Measurements from ENCODE around the gene EXPH5.
A peak's percentile ranks its signal among the peaks of the same experiment; 100 is the strongest.

Gene EXPH5

DNA sequence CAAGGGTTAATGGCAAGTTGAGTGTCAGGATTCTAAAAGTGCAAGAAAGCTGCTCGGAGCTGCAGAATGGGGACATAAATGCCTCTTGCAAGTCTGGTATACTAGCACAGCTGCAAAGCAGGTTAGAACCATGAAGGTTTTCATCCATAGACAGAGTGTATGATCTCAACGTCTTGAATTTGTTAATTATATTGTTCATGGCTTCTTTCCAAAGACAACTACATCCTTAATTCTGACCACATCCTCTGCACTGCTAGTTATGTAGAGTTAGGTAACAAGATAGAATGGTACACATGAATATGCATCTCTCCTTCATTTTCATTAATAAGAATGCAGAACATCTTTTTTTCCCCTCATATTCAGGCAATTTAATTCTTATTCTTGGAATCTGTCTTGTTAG lies 34.2 kb downstream of the EXPH5 start:
- DNase-seq, result peak; percentile 83

- DNase-seq, result no peak
Measured at GRCh38 chr11:108558222-108558621, 35.3 kb downstream of the EXPH5 start.

DNA sequence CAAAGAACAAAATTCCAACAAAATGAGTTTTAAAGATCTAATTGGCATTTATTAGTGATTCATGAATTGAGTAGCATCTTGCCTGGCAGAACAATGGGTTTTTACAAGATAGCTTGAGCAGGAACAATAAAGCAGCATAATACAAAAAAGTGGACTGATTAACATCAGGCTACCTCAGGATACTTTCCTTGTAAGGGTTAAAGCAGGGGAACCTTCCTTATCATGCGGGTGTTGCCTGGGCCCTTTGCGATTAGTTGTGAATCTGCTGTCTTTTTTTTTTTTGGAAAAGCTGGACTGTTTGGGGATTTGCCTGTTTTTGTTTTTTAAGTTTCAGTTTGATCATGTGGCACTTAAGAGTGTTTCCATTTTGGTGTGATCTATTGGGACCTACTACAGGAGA lies 37.5 kb downstream of the EXPH5 start:
- DNase-seq, result no peak

DNA sequence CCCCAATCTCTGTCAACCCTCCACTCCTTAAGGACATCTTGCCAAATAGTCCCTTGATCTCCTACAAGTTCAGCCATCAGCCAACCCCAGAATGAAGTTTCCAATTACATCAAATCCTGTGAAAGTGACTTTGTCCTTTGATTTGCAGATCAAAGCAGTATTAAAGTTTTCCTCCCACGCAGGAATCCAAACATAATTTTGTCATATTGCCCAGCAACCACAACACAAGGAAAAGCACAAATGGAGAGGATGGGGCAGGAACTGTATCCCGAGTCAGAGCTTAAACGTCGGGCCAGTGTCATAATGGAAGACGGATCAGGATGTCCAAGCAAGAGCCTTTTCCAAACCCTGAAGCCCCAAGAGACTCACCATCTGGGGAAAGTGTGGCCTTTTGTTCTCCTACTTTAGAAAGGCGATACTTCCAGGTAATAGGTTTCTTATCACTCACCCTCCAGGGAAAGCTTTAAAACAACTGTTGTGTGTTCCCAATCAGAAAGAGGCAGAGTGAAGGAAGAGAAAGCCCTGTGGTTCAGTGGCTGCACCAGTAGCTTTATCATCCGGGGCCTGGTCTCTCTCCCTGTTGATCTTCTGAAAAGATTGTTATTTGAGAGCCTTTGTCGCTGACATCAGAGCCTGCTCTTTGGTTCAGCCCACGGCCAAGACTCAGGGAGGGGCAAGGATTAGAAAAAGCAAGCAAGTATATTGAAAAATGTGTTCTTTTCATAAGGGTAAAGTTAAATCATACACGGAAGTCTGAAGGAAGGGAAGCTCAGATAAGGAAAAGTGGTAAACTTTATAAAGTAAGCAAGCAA lies 41.7 kb downstream of the EXPH5 start:
- no peak for DNase-seq

- DNase-seq, result no peak
Measured at GRCh38 chr11:108549319-108549885, 44.2 kb downstream of the EXPH5 start.

GRCh38 chr11:108545909-108546501 lies 47.6 kb downstream of the EXPH5 start:
- no peak for DNase-seq

GRCh38 chr11:108543316-108543964 lies 50.1 kb downstream of the EXPH5 start:
- no peak for DNase-seq

- DNase-seq, result no peak
Measured at GRCh38 chr11:108541531-108541930, 52.0 kb downstream of the EXPH5 start.

- DNase-seq, result no peak
Measured at GRCh38 chr11:108538502-108538901, 55.1 kb downstream of the EXPH5 start.

DNA sequence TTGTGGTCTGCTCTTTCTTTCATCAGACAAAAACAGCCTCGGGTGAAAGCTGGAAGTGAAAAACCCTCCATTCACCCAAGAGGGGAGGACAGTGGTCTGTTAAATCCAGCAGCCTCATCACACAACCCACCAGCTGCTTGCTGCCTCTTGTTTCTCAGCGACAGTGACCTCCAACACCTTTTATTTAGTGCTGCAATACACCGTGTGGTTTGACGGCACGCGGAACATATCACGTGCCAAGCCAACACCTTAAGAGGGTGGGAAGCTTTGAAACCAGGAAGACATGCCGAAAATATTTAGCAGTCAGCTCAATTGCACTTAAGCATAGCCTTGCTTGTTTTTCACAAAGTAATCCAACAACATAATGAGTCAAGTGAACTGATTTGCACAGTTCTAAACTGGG lies 55.5 kb downstream of the EXPH5 start:
- no peak for DNase-seq

DNA sequence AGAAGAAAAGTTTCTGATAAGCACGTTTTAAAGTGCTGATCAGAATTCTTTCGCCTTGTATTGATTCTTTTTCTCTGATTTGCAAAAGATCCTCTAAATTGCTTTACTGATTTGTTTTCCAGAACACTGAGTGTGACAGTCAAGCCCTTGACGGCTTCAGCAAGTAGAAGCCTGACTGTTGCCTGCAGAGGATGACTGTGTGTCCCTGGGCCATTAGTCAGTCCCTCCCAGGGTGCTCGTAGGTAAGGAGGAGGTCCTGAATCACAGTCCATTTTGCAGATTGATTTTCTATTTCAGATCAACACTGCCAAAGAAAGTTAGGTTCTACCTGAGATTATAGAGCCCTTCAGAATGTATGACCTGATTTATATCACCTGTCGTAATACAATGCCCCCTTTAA lies 56.8 kb downstream of the EXPH5 start:
- no peak for DNase-seq

DNA sequence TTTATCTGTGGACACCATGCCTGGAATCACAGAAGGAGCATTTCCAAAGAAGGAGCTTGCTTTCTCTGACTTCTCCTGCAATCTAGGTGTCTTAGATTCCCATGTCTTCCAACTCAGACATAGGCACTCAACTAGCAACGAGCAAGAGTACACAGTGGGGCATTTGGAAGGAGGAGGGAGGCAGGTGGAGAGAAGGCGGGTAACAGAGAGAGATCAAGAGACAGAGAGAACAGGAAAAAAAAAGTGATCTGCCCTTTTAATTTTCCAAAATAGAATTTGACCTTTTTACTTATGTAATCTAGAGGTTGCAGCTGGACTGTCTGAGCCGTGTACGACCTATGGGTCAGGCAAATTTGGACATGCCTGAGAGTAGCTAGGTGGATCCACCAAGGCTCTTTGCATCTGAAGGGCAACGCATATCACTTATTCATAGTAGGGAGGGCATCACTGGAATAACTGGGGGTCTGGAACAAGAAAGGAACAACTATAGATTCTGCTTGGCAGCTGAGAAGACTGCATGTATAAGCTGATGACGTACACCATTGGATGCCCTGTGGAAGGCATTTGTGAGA lies 58.1 kb downstream of the EXPH5 start:
- DNase-seq, result no peak

GRCh38 chr11:108534274-108534882 lies 59.2 kb downstream of the EXPH5 start:
- no peak for DNase-seq

- no peak for DNase-seq
Measured at GRCh38 chr11:108530426-108530825, 63.1 kb downstream of the EXPH5 start.

DNA sequence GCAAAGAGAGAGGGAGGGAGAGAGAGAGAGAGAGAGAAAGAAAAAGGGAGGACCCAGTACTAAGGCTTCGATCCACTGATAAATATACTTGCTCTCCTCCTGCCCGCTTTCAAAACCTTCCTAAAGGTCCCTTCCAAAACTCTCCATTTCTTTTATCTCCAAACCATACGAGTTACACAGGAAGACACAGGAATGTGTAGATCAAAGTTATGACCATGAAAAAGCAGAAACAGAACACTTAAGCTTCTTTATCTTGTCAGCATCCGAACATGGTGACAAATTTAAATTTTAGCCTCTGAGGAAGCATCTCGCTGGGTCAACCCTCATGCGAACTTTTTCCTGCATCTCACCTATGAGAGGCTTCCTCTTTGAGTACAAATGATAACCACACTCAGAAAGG lies 66.2 kb downstream of the EXPH5 start:
- DNase-seq, result no peak

DNA sequence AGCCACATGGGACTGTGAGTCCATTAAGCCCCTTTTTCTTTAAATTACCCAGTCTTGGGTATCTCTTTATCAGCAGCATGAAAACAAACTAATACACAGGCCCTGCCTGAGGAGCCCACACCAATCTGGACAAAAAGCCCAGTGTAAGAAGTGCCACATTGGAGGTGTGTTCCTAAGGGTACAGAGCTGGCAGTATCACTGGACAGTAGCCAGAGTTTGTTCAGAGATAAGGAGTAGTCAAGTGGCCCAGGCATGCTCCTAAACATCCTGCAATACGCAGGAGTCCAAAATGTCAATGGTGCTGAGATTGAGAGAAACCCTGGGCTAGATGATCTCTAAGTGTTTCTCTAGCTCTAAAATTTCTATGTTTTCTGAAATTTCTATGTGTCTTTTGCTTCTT lies 68.4 kb downstream of the EXPH5 start:
- DNase-seq, result no peak

DNA sequence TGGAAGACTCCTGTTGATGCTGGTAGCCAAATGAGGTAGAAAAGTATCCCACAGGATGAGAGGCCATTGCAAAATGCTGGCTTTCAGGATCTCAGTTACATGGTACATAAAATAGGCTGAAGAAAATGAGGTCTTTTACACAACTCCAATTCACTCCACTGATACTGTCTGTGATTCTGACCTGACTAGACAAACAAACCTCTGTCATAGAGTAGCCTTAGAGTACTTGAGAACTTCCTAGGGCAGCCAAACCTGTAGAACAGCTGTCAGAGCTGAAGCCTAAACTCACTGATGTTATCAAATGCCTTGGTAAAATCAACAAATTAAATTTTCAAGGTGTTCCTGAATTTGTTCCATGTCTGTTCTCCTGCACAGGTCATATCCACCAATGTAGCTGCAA lies 69.1 kb downstream of the EXPH5 start:
- DNase-seq, result no peak

DNA sequence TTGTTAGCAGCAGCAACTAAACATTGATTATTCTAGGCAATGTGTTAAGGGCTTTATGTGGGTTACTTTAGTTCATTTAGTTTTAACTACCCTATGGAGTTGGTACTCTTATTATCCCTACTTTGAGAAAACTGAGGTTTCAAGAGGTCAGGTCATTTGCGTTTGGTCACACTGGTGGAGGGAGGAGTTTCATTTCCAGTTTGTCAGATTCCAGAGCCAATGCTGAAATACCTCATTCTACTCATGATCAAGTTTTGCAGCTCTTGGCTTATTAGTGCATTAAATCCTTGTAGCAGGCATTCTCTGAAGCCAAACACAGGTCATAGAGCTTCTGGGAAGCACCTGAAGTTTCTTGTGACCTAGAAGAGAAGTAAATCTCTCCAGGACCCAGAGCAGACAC lies 71.2 kb downstream of the EXPH5 start:
- DNase-seq, result no peak

DNA sequence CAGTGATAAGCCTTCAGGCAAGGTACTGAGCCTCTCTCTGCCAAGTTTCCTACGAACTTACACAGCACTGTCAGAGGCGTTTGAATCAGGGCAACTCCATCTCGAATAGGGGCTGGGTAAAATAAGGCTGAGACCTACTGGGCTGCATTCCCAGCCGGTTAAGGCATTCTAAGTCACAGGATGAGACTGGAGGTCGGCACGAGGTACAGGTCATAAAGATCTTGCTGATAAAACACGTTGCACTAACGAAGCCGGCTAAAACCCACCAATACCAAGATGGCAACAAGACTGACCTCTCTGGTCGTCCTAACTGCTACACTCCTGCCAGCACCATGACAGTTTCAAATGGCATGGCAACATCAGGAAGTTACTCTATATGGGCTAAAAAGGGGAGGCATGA lies 75.0 kb downstream of the EXPH5 start:
- DNase-seq, result no peak

- DNase-seq, result no peak
Measured at GRCh38 chr11:108516125-108516524, 77.4 kb downstream of the EXPH5 start.

- no peak for DNase-seq
Measured at GRCh38 chr11:108512708-108513107, 80.9 kb downstream of the EXPH5 start.

DNA sequence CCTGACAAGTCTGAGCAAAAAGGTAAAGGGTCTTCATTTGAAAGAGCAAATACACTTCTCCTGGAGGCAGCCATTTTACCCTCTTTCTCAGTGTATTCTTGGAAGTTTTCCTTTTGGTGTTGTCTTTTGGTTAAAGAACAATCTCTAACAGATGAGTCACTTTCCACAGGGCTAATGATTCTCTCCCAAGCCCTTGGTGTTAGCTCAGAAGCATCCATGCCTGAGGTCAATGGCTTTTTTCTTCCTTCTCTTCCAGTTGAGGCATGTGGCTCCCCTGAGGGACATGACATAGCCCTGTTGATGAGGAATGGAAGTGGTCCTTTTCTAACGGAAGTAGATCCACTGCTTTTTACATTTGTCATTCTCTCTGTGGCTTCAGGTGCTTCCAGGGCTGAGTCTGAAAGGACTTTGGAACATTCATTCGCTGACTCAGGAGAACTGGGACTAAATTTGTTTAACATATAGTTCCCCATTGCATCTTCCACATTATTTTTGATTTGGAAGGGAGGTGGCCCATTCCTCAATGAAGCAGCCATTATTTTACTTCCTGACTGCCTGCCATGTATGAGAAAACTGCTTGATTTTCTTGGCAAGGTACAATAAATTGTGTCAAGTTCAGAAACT lies 81.6 kb downstream of the EXPH5 start:
- peak; percentile 61 for DNase-seq
